GM18907 (cell line): Measurements from ENCODE around the gene PTPRK.

Source experiments
- ATAC-seq: cut with Tn5 transposase; IDR thresholded peaks from one replicate; pipeline ENCODE4 v1.9.1; 2021; ENCODE audit warnings: mild to moderate bottlenecking, moderate library complexity; ENCODE audit not compliant: unreplicated experiment

The PTPRK gene

GRCh38 chr6:128397996-128398395 lies 122.4 kb downstream of the PTPRK start:
- no peak for ATAC-seq

DNA sequence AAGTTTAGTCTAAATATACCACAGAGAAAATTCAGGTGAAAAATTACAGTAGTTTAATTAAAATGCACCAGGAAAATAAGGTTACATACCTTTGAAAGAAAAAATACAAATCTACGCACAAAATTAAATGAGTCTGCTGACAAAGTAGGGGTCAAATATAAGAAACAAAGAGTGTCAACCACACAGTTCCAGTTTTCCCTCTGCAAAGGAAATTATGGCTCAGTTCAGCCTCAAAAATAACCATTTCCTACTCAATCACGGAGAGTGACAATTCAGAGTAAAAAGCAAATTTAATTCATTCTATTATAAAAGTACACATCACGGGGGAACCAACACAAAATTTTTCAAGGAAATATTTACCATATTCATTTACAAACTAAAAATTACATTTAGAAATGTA lies 124.8 kb downstream of the PTPRK start:
- no peak for ATAC-seq

- no peak for ATAC-seq
Observed at GRCh38 chr6:128395188-128395587, 125.2 kb downstream of the PTPRK start.

DNA sequence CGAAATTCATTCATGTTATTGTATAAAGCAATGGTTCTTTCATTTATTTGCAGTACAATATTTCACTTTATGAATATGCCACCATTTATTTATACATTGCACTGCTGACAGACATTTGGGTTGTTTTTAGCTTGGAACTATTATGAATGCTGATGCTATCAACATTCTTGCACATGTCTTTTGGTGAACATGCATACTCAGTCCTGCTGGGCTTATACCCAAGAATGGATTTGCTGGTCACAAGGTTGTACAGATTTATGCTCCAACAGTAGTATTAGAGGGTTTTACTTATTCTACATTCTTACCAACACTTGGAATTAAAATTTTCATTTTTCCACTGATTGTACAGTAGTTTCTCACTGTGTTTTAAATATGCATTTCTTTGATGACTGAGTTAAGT lies 126.2 kb downstream of the PTPRK start:
- ATAC-seq, result no peak

- no peak for ATAC-seq
Observed at GRCh38 chr6:128389820-128390534, 130.4 kb downstream of the PTPRK start.

- ATAC-seq, result no peak
Observed at GRCh38 chr6:128388380-128388779, 132.0 kb downstream of the PTPRK start.

- no peak for ATAC-seq
Observed at GRCh38 chr6:128380891-128381290, 139.5 kb downstream of the PTPRK start.

- no peak for ATAC-seq
Observed at GRCh38 chr6:128379577-128379976, 140.8 kb downstream of the PTPRK start.

GRCh38 chr6:128376952-128377503 lies 143.4 kb downstream of the PTPRK start:
- no peak for ATAC-seq

DNA sequence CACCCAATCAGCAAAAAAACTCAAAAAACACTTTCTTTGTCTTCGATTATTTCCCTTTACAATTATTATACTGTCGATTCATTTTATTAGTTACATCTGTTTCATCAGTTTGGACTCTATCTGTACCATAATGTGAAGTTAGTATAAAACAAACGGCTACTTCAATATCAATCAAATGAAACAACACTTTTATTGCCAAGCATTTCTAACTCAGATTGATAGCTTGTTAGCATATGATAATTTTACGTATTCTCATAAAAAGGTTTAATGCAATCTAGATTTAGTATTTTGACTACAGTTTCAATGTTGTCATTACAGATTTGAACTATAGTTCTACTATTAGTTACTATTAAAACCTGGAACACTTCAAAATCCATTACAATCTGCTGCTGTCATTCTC lies 149.3 kb downstream of the PTPRK start:
- ATAC-seq, result no peak

DNA sequence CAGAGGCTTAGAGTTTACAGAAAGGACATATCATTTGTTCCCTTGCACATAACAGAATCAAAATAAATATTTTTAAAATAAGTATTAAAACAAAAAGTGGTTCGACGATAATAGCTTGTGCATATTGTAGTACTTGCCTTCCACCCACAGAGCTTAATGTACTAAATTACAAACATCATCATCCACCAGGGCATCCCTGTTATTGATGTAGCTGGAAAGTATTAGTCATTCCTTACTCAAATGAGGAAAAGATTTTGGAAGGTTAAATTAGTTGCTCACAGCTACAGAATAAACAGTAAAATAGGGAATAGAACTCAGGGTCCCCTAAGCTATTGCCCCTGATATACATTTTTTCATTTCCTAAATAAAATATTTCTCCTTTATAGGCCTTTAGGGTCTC lies 150.3 kb downstream of the PTPRK start:
- no peak for ATAC-seq

- ATAC-seq, result no peak
Observed at GRCh38 chr6:128368213-128368944, 152.0 kb downstream of the PTPRK start.

GRCh38 chr6:128367437-128367836 lies 153.0 kb downstream of the PTPRK start:
- no peak for ATAC-seq

- ATAC-seq, result no peak
Observed at GRCh38 chr6:128365520-128366160, 154.8 kb downstream of the PTPRK start.

DNA sequence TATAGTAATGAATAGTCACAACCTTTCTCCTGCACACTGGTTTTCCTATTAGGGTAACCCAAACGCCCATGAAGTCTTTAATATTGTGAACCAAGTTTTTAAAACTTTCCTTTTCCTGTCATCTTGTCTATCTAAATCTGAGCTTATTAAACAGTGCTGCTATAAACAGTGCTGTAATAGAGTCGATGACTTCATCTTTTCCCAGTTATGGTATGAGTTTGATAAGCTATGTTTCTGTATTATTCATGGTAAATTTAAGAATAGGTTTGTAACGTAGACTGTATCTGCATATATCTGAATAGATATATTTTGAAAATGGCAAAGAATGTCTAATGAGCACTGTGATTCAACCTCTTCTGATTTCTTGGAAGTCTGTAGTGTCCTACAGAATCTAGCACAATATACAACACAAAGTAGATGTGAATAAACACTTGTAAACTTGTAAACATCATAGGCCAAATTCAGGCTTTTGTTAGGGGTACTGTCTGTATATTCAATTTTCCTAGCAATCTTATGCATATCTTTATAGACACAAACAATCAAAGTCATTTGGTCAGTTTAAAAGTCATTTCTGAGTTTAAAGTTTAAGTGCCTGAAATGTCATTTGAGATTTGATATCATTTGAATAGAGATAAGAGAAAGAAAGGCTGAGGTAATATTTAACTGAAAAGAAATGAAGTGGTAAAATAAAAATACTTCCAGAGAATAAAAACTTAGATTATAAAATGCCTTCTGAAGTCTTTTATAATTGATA lies 155.5 kb downstream of the PTPRK start:
- ATAC-seq, result no peak

DNA sequence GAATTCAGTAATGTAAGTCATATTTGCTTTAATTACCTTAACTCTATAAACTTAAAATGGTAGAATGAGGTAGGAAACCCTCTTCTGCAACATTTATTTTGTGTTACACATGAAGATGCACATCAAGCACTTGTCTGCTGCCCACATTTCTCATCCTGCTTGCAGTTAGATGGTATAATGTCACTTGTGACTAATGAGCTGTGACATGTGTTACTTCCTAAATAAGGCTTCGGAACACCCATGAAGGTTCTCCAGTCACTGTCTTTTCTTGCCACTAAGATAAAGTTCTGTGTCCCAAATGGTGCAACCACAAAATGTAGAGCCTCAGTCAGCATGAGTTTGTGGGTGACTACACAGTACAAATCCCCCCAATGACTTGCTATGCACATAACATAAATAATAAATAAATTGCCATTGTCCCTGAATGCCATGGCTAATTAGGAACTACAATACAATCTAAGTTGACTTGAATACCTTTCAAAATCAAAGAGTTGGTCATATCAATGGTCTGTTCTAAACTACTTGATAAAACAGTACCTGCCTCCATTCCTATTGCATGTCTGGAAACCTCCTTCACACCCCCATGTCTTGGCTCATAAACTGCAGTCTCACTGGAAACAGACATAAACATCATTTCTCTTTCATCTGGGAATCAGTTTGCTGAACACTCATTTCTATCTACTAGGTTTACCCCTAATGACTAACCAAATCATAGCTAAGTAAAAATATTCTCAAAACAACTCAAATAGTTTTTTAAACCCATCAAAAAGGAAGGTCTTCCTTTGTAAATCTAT lies 157.2 kb downstream of the PTPRK start:
- no peak for ATAC-seq

GRCh38 chr6:128361378-128361777 lies 159.0 kb downstream of the PTPRK start:
- ATAC-seq, result no peak

- no peak for ATAC-seq
Observed at GRCh38 chr6:128358244-128358776, 162.1 kb downstream of the PTPRK start.

DNA sequence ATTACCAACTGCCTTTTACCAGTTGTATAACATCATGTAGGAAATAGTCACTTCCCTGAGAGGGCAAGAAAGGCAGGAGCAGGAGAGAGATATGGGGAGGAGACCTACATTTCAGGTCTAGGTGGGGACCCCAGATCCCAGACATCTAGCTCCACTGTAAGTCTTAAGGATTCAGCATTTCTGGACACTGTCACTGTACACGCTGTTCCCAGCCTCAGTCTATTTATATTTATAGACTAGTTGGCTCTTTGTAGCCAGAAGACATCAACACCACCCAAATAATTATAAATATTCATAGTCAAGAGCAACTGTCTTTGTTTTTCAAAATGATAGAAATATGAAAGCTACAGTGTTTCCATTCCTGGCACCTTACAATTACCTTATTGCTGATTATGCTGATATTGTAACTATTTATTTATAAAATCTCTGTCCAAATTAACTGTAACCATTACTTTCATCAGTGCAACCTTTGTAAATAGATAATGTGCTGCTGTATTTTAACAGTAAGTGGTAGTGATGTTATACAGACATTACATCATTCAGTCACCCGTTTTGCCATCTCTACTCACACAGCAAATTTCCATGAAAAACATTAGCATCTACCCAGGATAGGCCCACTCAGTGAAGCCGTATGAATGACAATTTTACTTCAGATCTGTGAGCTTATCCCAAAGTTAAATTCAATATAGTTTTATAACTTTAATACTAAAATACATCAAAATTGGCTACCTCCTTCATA lies 162.8 kb downstream of the PTPRK start:
- ATAC-seq, result no peak
